Measurements from ENCODE around the gene CFP. TPM values are rescaled to one million over a fixed set of nuclear protein-coding genes. Genes with fewer than 3 reads are reported as not detected.
A peak's percentile ranks its signal among the peaks of the same experiment; 100 is the strongest.

CFP gene
- total and polyA plus RNA-seq, 2 donors: 0.79 to 3.3 TPM

DNA sequence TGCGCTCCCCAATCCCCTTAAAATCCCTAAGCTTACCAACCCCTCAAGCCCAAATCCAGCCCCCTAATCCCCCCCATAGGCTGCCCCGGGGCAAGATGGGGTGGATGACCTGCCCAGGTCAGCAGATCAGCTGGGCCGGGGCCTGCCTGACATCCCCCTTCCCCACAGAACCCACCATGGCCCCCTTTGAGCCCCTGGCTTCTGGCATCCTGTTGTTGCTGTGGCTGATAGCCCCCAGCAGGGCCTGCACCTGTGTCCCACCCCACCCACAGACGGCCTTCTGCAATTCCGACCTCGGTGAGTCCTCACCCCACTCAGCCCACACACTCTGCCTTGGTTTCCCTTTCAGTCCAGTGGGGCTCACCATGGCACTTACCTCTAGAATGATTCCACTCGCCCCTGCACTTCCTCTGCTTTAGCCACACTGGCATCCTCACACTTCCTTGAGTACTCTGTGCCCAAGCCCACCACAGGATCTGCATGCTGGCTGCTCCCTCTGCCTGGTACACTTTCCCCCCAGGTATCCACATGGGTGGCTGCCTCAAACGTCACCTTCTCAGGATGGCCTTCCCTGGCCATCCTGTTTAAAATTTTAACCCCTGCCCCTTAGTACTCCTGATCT, 46.4 kb downstream of the CFP start:
- no peak for DNase-seq (ENCODE audit: extremely low spot score)
- H3K4me3 ChIP-seq (ENCODE audit: low read depth, low read length): no peak overlapping the region
- 49% methylated on average over 8 of the region's 8 CpGs for WGBS

GRCh38 chrX:47581731-47582647, 47.7 kb downstream of the CFP start, which contains the start of gene TIMP1:
Gene TIMP1, plus strand, starts transcription at chrX:47582436. Its CDS starts 980 bp downstream, at chrX:47583416.
- peak; percentile 82 for DNase-seq (ENCODE audit: extremely low spot score)
- peak within 1 kb of the TSS; percentile 50 for H3K4me3 ChIP-seq (ENCODE audit: low read depth, low read length)
- no peaks in the 10 kb centered on the region for H3K4me1 ChIP-seq (ENCODE audit: insufficient read depth)
- no peaks in the 10 kb centered on the region for H3K36me3 ChIP-seq (ENCODE audit: insufficient read depth)
- peak within 1 kb of the TSS; percentile 75 for H3K27ac ChIP-seq (ENCODE audit: low read depth)
- 4% methylated on average over 28 of the region's 28 CpGs for WGBS

More for the DNA sequence above, 46.4 kb downstream of the CFP start:
- no peaks in the 10 kb centered on the region for H3K4me1 ChIP-seq (ENCODE audit: insufficient read depth)
- no peaks in the 10 kb centered on the region for H3K36me3 ChIP-seq (ENCODE audit: insufficient read depth)
- H3K27ac ChIP-seq (ENCODE audit: low read depth): peak overlapping the region; percentile 73

DNA sequence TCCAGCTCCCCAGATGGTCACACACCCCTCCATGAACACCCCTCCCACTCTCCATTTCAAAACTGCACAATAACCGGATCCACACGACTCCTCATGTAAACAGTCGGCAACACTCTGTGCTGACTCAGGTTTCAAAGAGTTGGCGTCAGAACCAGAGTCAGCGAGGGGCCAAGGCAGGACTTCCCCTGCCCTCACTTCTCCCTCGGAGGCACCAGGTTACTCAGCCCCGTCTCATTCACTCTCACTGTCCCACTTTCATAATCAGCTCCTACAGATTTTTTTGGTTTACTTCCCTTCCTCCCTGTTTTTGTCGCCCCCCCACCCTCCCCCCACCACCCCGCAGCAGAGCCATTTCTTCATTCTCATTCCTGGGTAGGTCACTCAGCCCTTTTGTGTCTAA, 50.2 kb downstream of the CFP start:
- no peaks in the 10 kb centered on the region for H3K4me1 ChIP-seq (ENCODE audit: insufficient read depth)
- no peak for DNase-seq (ENCODE audit: extremely low spot score)
- WGBS: 44% methylated on average over 9 of the region's 9 CpGs

DNA sequence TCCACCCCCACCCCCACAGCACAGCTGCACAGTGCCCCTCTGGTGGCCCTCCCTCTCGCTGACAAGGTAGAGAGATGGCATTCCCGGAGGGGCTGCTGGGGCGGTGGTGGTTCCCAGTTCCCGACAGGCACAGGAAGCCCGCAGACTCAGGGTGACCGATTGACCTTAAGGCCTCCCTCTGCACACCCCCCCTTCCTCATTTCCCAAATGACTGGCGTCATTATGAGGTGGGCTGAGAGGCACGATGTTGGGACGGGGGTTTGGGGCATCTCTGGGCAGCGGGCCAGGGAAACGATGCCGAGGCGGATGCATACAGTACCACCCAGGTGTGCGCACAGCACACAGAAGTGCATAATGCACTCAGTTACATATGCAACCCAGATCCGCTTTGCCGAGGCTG, 51.0 kb downstream of the CFP start:
- H3K4me3 ChIP-seq (ENCODE audit: low read depth, low read length): no peak overlapping the region
- DNase-seq (ENCODE audit: extremely low spot score): no peak
- no peaks in the 10 kb centered on the region for H3K36me3 ChIP-seq (ENCODE audit: insufficient read depth)
- WGBS: 31% methylated on average over 16 of the region's 16 CpGs
- H3K27ac ChIP-seq (ENCODE audit: low read depth): no peak overlapping the region
- no peaks in the 10 kb centered on the region for H3K4me1 ChIP-seq (ENCODE audit: insufficient read depth)

More for the DNA sequence above, 50.2 kb downstream of the CFP start:
- Histone ChIP-seq H3K4me3 (ENCODE audit: low read depth, low read length) (no peak overlapping the region), H3K36me3 (ENCODE audit: insufficient read depth) (no peaks in the 10 kb centered on the region), H3K27ac (ENCODE audit: low read depth) (no peak overlapping the region)

GRCh38 chrX:47577901-47578300, 51.8 kb downstream of the CFP start:
- WGBS: 67% methylated on average over 3 of the region's 3 CpGs

DNA sequence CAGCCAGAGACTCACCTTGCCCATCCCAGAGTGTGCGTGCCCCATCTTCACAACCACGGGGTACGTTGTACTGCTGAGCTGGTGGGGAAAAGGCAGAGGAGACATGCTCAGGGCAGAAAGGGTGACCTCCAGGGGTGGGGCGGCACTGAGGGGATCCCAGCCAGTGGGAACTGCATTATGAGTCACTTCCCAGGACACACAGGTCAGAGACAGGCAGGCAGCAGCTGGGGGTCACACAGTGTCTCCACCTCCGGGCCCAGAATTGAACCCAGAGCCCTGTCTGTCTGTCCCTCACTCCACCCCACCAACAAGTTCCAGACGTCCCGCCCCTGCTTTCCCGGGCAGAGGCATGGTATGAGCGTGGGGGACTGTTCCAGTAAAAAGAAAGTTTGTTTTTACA, 52.3 kb downstream of the CFP start:
- Histone ChIP-seq H3K4me3 (ENCODE audit: low read depth, low read length) (no peak overlapping the region), H3K36me3 (ENCODE audit: insufficient read depth) (no peaks in the 10 kb centered on the region), H3K27ac (ENCODE audit: low read depth) (no peak overlapping the region), H3K4me1 (ENCODE audit: insufficient read depth) (no peaks in the 10 kb centered on the region)
- no peak for DNase-seq (ENCODE audit: extremely low spot score)
- 40% methylated on average over 9 of the region's 9 CpGs for WGBS

More at GRCh38 chrX:47577901-47578300, 51.8 kb downstream of the CFP start:
- DNase-seq (ENCODE audit: extremely low spot score): no peak
- no peaks in the 10 kb centered on the region for H3K36me3 ChIP-seq (ENCODE audit: insufficient read depth)
- H3K27ac ChIP-seq (ENCODE audit: low read depth): no peak overlapping the region
- no peak overlapping the region for H3K4me3 ChIP-seq (ENCODE audit: low read depth, low read length)
- no peaks in the 10 kb centered on the region for H3K4me1 ChIP-seq (ENCODE audit: insufficient read depth)

GRCh38 chrX:47576021-47576898, 53.5 kb downstream of the CFP start:
- H3K27ac ChIP-seq (ENCODE audit: low read depth): no peak overlapping the region
- no peaks in the 10 kb centered on the region for H3K4me1 ChIP-seq (ENCODE audit: insufficient read depth)
- no peak overlapping the region for H3K4me3 ChIP-seq (ENCODE audit: low read depth, low read length)
- no peaks in the 10 kb centered on the region for H3K36me3 ChIP-seq (ENCODE audit: insufficient read depth)
- no peak for DNase-seq (ENCODE audit: extremely low spot score)
- 93% methylated on average over 20 of the region's 20 CpGs for WGBS

DNA sequence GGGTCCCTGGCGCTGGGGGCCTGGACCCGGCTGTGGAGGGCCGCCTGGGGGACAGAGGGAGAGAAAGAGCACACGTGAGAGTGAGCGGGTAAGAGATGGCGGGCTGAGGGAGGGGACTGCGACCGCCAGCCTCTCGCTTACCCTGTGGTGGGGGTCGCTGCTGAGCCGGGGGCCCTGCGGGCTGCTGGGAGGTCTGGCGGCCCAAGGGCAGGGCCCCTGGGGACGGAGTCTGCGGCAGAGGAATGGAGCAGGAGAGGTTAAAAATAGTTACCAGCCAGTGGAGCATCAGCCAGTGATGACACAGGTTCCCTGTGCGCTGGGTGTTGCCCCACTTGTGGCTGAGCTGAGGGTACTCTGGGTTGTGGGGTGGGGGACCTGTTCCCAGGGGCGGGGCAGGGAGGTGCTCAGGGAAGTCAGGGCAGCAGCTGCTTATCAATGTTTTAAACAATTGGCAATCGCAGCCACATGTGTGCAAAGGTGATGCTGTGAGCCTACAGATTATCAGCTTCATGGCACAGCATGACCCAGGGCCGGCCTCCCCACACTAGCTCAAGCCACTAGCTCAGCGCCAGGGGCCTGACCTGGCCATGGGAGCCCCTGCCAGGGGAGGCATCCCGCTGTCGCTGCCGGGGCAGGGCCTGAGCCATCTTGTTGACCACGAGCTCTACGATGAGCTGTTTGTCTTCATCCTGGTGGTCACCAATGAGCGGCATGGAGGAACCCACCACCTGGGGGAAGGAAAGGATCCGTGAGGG, 55.0 kb downstream of the CFP start:
- H3K4me1 ChIP-seq (ENCODE audit: insufficient read depth): no peaks in the 10 kb centered on the region
- H3K4me3 ChIP-seq (ENCODE audit: low read depth, low read length): peak overlapping the region; percentile 44
- H3K27ac ChIP-seq (ENCODE audit: low read depth): no peak overlapping the region
- 45% methylated on average over 27 of the region's 27 CpGs for WGBS
- no peaks in the 10 kb centered on the region for H3K36me3 ChIP-seq (ENCODE audit: insufficient read depth)
- no peak for DNase-seq (ENCODE audit: extremely low spot score)

DNA sequence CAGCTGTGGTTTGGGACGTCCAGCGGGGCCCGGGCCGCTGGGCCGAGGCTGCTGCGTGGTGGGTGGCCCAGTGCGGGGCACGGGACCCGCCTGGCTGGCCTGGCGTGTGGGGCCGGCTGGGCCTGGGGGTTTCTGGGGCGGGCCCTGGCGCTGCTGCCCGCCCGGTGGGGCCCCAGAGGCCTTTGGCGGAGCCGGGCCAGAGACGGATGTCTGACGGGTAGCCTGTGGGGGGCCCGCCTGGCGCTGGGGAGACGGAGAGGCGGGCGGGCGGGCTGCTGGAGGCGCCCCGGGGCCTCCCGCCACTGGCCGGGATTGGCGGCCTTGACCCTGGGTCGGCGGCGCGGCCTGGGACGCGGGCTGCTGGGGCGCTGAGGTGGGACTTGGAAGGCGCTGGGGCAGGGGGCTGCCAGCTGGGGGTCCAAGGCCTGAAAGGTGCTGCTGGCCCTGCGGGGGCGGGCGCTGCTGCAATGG, 55.6 kb downstream of the CFP start:
- WGBS: 5% methylated on average over 36 of the region's 41 CpGs
- peak overlapping the region; percentile 44 for H3K4me3 ChIP-seq (ENCODE audit: low read depth, low read length)
- H3K27ac ChIP-seq (ENCODE audit: low read depth): peak overlapping the region; percentile 58
- no peaks in the 10 kb centered on the region for H3K4me1 ChIP-seq (ENCODE audit: insufficient read depth)
- no peak for DNase-seq (ENCODE audit: extremely low spot score)
- no peaks in the 10 kb centered on the region for H3K36me3 ChIP-seq (ENCODE audit: insufficient read depth)

GRCh38 chrX:47573341-47574075, 56.2 kb downstream of the CFP start:
- Histone ChIP-seq H3K27ac (ENCODE audit: low read depth) (peak overlapping the region; percentile 58), H3K4me1 (ENCODE audit: insufficient read depth) (no peaks in the 10 kb centered on the region), H3K4me3 (ENCODE audit: low read depth, low read length) (peak overlapping the region; percentile 44), H3K36me3 (ENCODE audit: insufficient read depth) (no peaks in the 10 kb centered on the region)
- WGBS: 9% methylated on average over 20 of the region's 20 CpGs
- no peak for DNase-seq (ENCODE audit: extremely low spot score)
